HG03571 (cell line): Measurements from ENCODE around the gene GOLGA8M.
A peak's percentile ranks its signal among the peaks of the same experiment; 100 is the strongest.
"Not testable (repeated sequence)": the region's sequence is repeated elsewhere in the genome, so short reads cannot be mapped to it uniquely, and the experiment has no call there.

ENCODE experiments used
- ATAC-seq: cut with Tn5 transposase; IDR thresholded peaks from one replicate; pipeline ENCODE4 v1.9.1; 2021; ENCODE audit not compliant: unreplicated experiment

The GOLGA8M gene, protein sequence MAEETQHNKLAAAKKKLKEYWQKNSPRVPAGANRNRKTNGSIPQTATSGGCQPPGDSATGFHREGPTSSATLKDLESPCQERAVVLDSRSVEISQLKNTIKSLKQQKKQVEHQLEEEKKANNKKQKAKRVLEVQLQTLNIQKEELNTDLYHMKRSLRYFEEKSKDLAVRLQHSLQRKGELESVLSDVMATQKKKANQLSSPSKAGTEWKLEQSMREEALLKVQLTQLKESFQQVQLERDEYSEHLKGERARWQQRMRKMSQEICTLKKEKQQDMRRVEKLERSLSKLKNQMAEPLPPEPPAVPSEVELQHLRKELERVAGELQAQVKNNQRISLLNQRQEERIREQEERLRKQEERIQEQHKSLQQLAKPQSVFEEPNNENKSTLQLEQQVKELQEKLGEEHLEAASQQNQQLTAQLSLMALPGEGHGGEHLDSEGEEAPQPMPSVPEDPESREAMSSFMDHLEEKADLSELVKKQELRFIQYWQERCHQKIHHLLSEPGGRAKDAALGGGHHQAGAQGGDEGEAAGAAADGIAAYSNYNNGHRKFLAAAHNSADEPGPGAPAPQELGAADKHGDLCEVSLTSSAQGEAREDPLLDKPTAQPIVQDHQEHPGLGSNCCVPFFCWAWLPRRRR

DNA sequence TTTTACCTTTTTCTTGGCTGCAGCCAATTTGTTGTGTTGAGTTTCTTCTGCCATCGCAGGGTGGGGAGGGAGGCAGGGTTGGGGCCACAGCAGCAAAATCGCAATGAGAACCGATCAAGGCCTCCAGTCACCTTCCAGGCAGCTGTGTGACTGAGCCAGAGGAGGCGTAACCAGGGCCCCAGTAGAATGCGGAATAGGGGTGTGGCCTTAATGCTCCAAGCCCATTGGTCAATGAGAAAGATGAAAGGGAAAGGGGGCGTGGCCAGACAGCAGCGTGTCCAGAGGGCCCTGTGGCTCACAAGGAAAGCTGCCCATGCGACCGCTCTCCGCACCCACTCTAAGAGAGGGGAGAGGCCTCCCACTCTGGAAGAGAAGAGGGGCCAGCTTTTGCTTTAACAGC is at the start of gene GOLGA8M:
Gene GOLGA8M (minus strand): TSS at position 152 of the 400 bp plus-strand sequence. CDS start 98 bp downstream, at position 54.
- ATAC-seq, result not testable (repeated sequence)

GRCh38 chr15:28742890-28743289 is 30.7 kb upstream of the GOLGA8M start:
- ATAC-seq, result not testable (repeated sequence)

GRCh38 chr15:28738590-28739292 is 26.5 kb upstream of the GOLGA8M start:
- peak; percentile 39 for ATAC-seq

GRCh38 chr15:28738200-28738561 is 26.0 kb upstream of the GOLGA8M start:
- ATAC-seq, result peak; percentile 18

GRCh38 chr15:28737521-28738199 is 25.4 kb upstream of the GOLGA8M start:
- ATAC-seq, result peak; percentile 63

DNA sequence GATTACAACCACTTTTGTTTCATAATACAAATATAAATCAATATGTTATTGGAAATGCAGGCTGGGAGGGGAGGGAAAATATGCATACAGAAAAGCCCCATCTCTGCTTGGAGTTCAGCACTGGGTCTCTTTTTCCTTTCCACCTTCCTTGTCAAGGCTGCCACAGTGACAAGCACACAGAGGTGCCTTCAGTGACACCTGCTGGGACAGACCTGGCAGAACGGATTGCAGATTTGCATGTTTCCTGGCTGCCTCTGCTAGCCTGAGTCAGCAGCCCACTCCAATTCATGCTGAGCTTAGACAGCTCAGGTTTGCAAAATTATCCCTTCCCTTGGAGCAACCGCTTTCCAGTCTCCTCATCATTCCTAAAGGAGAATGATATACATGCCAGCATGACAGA is 15.8 kb upstream of the GOLGA8M start:
- ATAC-seq, result not testable (repeated sequence)

- ATAC-seq, result not testable (repeated sequence)
Measured at GRCh38 chr15:28727026-28727425, 14.8 kb upstream of the GOLGA8M start.

GRCh38 chr15:28726102-28726501 is 13.9 kb upstream of the GOLGA8M start:
- ATAC-seq, result no peak

GRCh38 chr15:28725556-28725955 is 13.3 kb upstream of the GOLGA8M start:
- ATAC-seq, result no peak

- ATAC-seq, result not testable (repeated sequence)
Measured at GRCh38 chr15:28723986-28724385, 11.8 kb upstream of the GOLGA8M start.

DNA sequence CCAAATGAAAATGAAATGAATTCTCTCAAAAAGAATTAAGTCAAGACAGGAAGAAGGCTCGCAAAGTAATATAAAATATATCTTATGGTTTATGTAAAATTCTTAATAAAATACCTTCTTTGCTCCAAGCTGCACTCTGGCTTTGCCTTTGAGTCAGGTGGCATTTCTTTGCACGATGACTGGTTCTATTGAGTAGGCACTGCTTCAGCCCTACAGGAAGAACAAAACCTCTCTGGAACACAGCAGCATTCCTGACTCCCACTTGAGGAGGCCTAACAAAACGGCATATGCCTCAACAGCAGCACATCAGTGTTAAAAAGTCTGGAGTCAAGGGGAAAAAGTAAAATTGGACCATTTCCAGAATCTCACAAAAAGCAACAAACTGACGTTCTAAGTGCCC is 7.4 kb upstream of the GOLGA8M start:
- not testable (repeated sequence) for ATAC-seq

DNA sequence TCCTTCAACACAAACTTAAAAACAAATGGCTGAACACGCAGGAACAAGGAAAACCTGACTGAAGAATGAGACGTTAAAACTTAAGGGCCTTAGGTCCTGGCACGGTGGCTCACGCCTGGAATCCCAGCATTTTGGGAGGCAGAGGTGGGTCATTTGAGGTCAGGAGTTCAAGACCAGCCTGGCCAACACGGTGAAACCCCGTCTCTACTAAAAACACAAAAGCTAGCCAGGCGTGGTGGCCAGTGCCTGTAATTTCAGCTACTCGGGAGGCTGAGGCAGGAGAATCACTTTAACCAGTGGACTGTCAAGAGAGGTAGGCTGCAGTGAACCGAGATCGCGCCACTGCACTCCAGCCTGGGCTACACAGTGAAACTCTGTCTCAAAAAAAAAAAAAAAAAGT is 6.4 kb upstream of the GOLGA8M start:
- not testable (repeated sequence) for ATAC-seq

GRCh38 chr15:28714176-28714575 is 2.0 kb upstream of the GOLGA8M start:
- not testable (repeated sequence) for ATAC-seq

- not testable (repeated sequence) for ATAC-seq
Measured at GRCh38 chr15:28703927-28704326, 8.3 kb downstream of the GOLGA8M start.

- not testable (repeated sequence) for ATAC-seq
Measured at GRCh38 chr15:28702427-28702826, 9.8 kb downstream of the GOLGA8M start.

DNA sequence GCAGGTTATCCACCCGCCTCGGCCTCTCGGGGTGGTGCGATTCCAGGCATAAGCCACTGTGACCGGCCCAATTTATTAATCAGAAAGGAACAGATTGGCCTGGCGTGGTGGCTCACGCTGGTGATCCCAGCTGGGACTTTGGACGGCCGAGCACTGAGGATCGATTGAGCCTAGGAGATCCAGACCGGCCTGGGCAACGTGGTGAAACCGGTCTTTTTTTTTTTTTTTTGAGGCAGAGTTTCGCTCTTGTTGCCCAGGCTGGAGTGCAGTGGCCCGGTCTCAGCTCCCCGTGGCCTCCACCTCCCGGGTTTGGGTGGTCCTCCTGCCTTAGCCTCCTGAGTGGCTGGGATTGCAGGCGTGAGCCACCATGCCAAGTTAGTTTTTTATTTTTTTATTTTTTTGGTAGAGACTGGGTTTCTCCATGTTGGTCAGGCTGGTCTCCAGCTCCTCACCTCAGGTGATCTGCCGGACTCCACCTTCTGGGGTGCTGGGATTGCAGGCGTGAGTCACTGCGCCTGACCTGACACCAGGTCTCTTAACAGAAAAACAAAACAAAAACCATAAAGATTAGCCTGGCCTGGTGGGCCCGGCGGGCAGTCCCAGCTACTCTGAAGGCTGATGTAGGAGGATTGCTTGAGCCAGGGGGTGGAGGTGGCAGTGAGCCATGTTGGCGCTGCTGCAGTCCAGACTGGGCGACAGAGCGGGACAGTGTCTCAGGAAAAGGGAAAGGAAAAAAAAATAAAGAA is 18.0 kb downstream of the GOLGA8M start:
- not testable (repeated sequence) for ATAC-seq

DNA sequence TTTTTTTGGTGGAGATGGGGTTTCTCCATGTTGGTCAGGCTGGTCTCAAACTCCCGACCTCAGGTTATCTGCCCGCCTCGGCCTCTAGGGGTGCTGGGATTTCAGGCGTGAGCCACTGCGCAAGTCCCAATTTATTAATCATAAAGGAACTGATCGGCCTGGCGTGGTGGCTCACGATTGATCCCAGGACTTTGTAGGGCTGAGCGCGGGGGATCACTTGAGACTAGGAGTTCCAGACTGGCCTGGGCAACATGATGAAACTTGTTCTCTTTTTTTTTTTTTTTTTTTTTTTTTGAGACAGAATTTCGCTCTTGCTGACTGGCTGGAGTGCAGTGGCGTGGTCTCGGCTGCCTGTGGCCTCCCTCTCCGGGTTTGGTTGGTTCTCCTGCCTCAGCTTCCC is 19.2 kb downstream of the GOLGA8M start:
- ATAC-seq, result not testable (repeated sequence)

GRCh38 chr15:28673533-28673932 is 38.7 kb downstream of the GOLGA8M start:
- not testable (repeated sequence) for ATAC-seq

DNA sequence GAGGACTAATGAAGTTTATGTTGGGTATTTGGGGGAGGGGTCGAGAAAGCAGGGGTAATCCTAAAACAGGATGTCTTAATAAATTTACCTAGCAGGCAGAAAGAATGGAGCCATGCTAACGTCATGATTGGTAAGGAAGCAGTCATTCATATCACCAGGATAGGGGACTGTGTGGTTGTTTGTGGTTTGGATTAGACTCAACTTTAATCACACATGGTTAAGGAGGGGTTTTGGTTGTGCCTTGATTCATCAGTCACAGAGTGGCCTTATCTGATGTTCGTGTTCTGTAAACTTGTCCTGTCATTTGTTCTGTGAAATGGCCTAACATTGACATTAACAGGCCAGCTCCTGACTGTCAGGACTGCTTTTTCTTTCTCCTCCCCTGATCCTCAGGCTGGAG is 40.1 kb downstream of the GOLGA8M start:
- ATAC-seq, result not testable (repeated sequence)

DNA sequence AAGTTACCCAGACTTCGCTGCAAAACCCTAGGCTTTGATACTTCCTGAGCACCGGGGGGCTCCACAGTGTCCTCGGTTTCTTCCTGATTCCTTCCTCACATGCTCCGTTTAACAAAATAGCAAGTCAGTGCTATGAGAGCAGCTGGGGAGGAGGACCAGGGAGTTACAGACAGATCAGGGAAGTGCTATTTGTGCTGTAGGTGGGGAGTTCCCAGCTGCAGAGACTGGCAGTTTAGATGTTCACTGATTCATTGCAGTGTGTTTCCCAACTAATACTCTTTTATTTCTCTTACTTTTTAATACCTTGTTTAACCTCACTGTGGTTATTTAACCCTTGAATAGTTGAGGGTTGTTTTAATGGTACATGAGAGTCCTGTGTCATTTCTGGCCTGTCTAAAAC is 45.8 kb downstream of the GOLGA8M start:
- not testable (repeated sequence) for ATAC-seq
